ENCODE data around the gene ADTRP. TPM values are rescaled to one million over a fixed set of nuclear protein-coding genes. Genes with fewer than 3 reads are reported as not detected.
A peak's percentile ranks its signal among the peaks of the same experiment; 100 is the strongest.

ADTRP gene
- total RNA-seq, 4 donors from 2014 or later = 9.1 to 40.4 (median 21.8) TPM

GRCh38 chr6:11732036-11732631 lies 46.5 kb downstream of the ADTRP start:
- intact Hi-C loops (cut with DNase I; ENCODE audit: low total_unique reads) = no loop called here
- peak; percentile 86 to 94 for DNase-seq (ENCODE audit: low spot score in 2 of 2)
- TF ChIP-seq CTCF (IDR thresholded peaks at IDR 0.05) = no peak
- no peak for TF ChIP-seq POLR2A (IDR thresholded peaks at IDR 0.05)
- H3K4me3 ChIP-seq (ENCODE audit: low read depth, poor library complexity, severe bottlenecking) = no peak overlapping the region
- WGBS, 2 donors = 47 to 65% methylated on average over 12 of the region's 12 CpGs

- no peak for TF ChIP-seq POLR2A (IDR thresholded peaks at IDR 0.05)
- TF ChIP-seq CTCF (IDR thresholded peaks at IDR 0.05) = no peak
- intact Hi-C loops (cut with DNase I; ENCODE audit: low total_unique reads) = no loop called here
- 64 to 70% methylated on average over 3 of the region's 3 CpGs for WGBS, 2 donors
- H3K4me3 ChIP-seq (ENCODE audit: low read depth, poor library complexity, severe bottlenecking) = no peak overlapping the region
- no peak for DNase-seq (ENCODE audit: low spot score in 2 of 2)
Observed at GRCh38 chr6:11731423-11731822, 47.2 kb downstream of the ADTRP start.

GRCh38 chr6:11730641-11731040 lies 48.0 kb downstream of the ADTRP start:
- WGBS, 2 donors = 76 to 92% methylated on average over 2 of the region's 2 CpGs
- no peak for TF ChIP-seq POLR2A (IDR thresholded peaks at IDR 0.05)
- TF ChIP-seq CTCF (IDR thresholded peaks at IDR 0.05) = no peak
- no peak for DNase-seq (ENCODE audit: low spot score in 2 of 2)
- intact Hi-C loops (cut with DNase I; ENCODE audit: low total_unique reads) = no loop called here
- H3K4me3 ChIP-seq (ENCODE audit: low read depth, poor library complexity, severe bottlenecking) = no peak overlapping the region

- intact Hi-C loops (cut with DNase I; ENCODE audit: low total_unique reads) = no loop called here
- WGBS, 2 donors = 80 to 87% methylated on average over 8 of the region's 8 CpGs
- TF ChIP-seq CTCF (IDR thresholded peaks at IDR 0.05) = no peak
- no peak for TF ChIP-seq POLR2A (IDR thresholded peaks at IDR 0.05)
Observed at GRCh38 chr6:11729076-11729475, 49.5 kb downstream of the ADTRP start.

GRCh38 chr6:11727998-11728961 lies 50.3 kb downstream of the ADTRP start:
- no peak for TF ChIP-seq CTCF (IDR thresholded peaks at IDR 0.05)
- TF ChIP-seq POLR2A (IDR thresholded peaks at IDR 0.05) = no peak
- H3K4me3 ChIP-seq (ENCODE audit: low read depth, poor library complexity, severe bottlenecking) = no peak overlapping the region
- DNase-seq (ENCODE audit: low spot score in 2 of 2) = no peak
- intact Hi-C loops (cut with DNase I; ENCODE audit: low total_unique reads) = no loop called here
- WGBS, 2 donors = 80 to 88% methylated on average over 11 of the region's 11 CpGs

More at GRCh38 chr6:11729076-11729475, 49.5 kb downstream of the ADTRP start:
- DNase-seq (ENCODE audit: low spot score in 2 of 2) = no peak
- no peak overlapping the region for H3K4me3 ChIP-seq (ENCODE audit: low read depth, poor library complexity, severe bottlenecking)

All from lower leg skin (tissue), 4 donors.